Hematopoietic multipotent progenitor cell treated with erythropoietin and hydrocortisone succinate and interleukin-3 and kit ligand, for 6 days (in vitro differentiated cells): ENCODE measurements around the gene OR1E2.
"Not testable (repeated sequence)": the region's sequence is repeated elsewhere in the genome, so short reads cannot be mapped to it uniquely, and the experiment has no call there.

Experiments
- DNase-seq: peaks from one replicate; pipeline ENCODE4 v3.0.0-alpha.2; 2015

OR1E2 gene, protein sequence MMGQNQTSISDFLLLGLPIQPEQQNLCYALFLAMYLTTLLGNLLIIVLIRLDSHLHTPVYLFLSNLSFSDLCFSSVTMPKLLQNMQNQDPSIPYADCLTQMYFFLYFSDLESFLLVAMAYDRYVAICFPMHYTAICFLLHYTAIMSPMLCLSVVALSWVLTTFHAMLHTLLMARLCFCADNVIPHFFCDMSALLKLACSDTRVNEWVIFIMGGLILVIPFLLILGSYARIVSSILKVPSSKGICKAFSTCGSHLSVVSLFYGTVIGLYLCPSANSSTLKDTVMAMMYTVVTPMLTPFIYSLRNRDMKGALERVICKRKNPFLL

GRCh38 chr17:3433741-3434140, at the start of gene OR1E2:
Gene OR1E2 (minus strand): TSS chr17:3433841. CDS start chr17:3433841, 0 bp downstream.
- no peak for DNase-seq

DNA sequence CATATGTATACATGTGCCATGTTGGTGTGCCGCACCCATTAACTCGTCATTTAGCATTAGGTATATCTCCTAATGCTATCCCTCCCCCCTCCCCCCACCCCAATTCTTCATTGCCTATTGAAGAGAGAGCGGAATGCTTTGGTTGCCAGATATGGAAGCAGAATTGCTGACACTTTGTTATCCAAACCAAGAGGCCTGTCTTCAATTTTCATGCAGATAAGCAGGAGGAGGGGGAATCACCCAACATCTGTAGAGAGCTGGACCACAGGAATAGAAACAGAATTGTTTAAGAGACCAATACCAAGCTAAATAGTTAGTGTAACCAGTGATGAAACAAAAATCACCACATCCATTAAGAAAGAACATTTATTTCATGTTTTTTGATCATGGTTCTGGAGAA, 49.2 kb upstream of the OR1E2 start:
- DNase-seq, result no peak

GRCh38 chr17:3479988-3480387, 46.3 kb upstream of the OR1E2 start:
- DNase-seq, result no peak

DNA sequence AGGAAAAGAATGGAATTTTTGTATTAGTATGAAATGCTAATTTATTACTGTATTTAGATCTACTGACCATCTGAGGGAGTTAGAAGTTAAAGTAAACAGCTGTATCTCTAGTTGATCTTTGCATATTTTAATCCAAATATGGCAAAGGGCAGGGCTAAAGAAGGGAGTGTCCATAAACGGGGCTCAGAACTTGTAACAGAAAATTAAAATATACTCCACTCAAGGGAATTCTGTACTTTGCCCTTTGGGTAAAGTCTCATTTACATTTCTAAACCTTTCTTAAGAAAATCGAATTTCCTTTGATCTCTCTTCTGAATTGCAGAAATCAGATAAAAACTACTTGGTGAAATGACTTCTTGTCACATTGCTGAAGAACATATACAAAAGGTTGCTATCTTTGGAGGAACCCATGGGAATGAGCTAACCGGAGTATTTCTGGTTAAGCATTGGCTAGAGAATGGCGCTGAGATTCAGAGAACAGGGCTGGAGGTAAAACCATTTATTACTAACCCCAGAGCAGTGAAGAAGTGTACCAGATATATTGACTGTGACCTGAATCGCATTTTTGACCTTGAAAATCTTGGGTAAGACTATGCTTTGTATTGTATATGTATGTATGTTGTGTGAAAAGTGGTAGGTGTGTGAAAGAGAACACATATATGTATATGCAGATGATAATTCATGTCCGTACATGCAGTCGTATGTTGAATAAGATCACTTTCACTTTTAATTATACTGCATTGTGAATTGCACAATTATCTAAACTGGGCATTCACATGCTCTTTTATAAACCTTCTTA, 42.4 kb upstream of the OR1E2 start, which contains the start of gene ASPA:
Gene ASPA (plus strand): TSS at position 186 of the 799 bp plus-strand sequence. CDS start 163 bp downstream, at position 349.
- no peak for DNase-seq

- DNase-seq, result no peak
Observed at GRCh38 chr17:3475251-3475685, 41.6 kb upstream of the OR1E2 start.

- no peak for DNase-seq
Observed at GRCh38 chr17:3474212-3474611, 40.6 kb upstream of the OR1E2 start.

GRCh38 chr17:3472137-3472536, 38.5 kb upstream of the OR1E2 start:
- DNase-seq, result no peak

DNA sequence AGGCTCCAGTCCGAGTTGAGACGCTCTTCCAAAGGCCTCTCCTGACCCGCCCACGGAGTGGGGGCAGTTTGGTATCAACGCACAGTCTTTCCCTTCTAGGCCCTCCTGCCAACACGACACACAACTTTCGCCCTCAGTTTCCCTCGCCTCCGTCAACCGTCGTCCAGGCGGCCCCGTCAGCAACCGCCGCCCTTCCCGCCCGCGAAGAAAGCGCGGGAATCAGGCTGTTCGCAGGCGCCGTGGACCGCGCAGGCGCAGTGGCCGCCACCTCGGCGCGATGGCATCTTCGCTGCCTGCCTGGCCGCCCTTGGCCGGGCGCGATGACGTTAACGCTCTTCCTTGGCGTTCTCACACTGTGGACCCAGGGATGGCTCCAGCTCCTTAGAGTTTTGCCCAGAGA, 38.0 kb upstream of the OR1E2 start, which contains the start of gene SPATA22:
Gene SPATA22 (minus strand): TSS at position 221 of the 400 bp plus-strand sequence. CDS start 2,494 bp downstream, outside the sequence.
- no peak for DNase-seq

DNA sequence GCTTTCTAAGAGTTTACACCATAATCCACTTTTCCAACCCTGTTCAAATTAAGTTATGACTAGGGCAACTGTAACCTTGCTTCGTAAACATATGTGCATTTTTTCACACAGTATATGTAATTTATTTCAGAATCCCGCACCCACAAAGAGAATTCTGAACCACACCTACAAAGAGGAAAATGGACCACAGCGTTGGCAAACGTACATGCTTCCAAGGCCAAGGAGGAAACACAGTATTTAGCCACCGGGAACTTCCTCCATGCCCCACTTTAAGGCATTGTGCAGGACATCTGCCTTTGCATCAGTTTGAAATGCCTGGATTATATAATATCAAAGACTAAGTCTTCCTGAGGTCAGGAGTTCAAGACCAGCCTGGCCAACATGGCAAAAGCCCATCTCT, 35.9 kb upstream of the OR1E2 start:
- no peak for DNase-seq

DNA sequence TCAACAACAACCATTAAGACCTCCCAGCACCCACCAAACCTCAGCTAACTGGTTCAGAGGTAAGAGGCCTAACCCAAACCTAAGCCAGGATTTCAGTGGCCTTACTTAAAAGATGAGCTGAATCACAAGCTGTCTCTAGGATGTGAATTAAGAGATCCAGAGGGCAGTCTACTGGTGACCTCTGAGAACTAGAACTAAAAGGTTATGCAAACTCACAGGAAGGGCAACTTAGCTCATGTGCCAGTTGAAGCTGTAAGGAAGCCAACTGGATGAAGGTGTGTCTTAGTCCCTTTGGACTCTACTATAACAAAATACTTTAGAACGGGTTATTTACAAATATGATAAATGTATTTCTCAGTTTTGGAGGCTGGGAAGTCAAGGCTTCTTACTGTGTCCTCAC, 32.7 kb upstream of the OR1E2 start:
- not testable (repeated sequence) for DNase-seq

GRCh38 chr17:3448059-3448665, 14.5 kb upstream of the OR1E2 start:
- DNase-seq, result peak; percentile 1

DNA sequence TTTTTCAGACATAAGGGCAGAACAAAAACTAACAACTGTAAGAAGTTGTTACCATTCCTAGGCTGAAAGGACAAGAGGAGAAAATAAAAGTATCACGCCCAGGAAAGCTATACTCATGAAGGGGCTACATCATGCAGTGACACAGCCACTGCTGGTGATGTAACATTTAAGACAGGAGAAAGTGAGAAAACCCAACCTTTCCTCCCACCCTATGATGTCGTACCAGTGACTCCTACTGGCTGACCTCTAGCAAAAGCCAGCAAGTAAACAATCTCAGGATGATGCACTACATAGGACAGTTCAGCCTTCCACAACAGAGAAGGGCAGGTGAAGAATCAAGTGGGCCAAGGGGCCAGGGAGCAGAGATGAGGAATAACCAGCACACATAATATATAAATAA, 14.0 kb upstream of the OR1E2 start:
- DNase-seq, result peak; percentile 28

DNA sequence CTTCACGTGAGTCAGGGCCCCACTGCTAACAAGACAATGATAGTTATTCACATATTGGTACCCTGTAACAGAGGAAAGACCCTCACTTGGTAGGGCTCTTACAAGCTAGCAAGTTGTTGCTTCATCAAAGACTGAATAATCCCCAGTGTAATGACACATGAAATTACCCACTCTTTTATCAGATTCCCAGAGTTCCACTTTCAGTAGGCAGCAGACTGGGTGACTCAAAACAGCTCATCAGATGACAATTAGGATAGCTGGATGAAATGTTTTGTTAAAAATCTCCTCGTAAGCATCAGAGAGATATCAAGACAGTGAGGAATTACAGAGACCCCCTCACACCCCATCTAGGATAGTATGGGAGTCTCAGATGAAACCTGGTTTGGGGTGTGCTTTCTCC, 6.8 kb upstream of the OR1E2 start:
- no peak for DNase-seq

DNA sequence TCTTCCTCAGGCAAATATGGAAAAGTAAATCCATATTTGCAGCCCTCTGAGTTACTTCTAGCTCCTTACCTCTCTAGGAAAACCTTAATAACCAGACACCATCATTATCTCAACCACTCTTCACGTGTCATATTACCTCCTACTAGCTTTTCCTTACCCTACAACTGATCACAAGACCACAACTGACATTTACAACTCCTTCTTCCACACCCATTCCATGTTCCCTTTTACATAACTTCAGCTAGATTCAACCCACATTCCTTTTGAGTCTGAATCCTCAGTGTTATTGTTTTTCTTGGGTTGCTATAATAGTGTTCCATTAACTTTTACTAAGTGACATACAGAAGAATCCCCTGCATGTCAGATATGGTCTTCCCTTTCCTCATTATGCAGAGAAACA, 4.7 kb upstream of the OR1E2 start:
- no peak for DNase-seq

GRCh38 chr17:3433215-3433614, 426 bp downstream of the OR1E2 start:
- peak; percentile 59 for DNase-seq

- no peak for DNase-seq
Observed at GRCh38 chr17:3418222-3418621, 15.4 kb downstream of the OR1E2 start.

- DNase-seq, result no peak
Observed at GRCh38 chr17:3415610-3416009, 18.0 kb downstream of the OR1E2 start.

- not testable (repeated sequence) for DNase-seq
Observed at GRCh38 chr17:3412216-3412615, 21.4 kb downstream of the OR1E2 start.

GRCh38 chr17:3411070-3411469, 22.6 kb downstream of the OR1E2 start, which contains the start of gene OR3A3:
Gene OR3A3 (plus strand): TSS chr17:3411370.
- DNase-seq, result no peak

GRCh38 chr17:3403856-3404255, 29.8 kb downstream of the OR1E2 start:
- not testable (repeated sequence) for DNase-seq

GRCh38 chr17:3401786-3402185, 31.9 kb downstream of the OR1E2 start:
- no peak for DNase-seq

DNA sequence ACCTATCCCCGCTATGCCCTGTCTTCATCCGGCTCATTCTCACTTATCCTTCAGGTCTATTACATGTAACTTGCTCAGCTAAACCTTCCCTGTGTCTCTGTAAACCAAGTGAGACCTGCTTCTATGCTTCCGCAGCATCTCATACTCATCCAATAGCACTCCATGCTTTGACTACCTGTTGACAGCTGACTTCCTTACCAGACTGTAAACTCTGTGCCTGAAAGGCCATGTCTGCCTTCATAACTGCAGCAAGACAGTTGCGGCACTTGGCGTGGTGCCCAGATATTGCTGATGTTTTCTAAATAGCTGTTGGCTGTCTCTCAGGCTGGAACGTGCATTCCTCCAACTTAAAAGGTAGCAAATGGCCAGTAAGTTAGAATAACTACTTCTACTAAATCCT, 33.6 kb downstream of the OR1E2 start:
- DNase-seq, result no peak

GRCh38 chr17:3398310-3398709, 35.3 kb downstream of the OR1E2 start, which contains the start of gene OR1E1:
Gene OR1E1 (minus strand): TSS chr17:3398410. CDS start chr17:3398410, 0 bp downstream.
- no peak for DNase-seq
